ENCODE measurements around the gene FEM1A. TPM values are rescaled to one million over a fixed set of nuclear protein-coding genes. Genes with fewer than 3 reads are reported as not detected.

FEM1A gene
- total and polyA plus RNA-seq, 5 donors: 20.1 to 28.3 (median 27.6) TPM

Small RNA genes lying within 50 kb of the gene (microRNA-seq; reads per million reads assigned to microRNA genes)
- gene MIR7-3: 0 reads per million in 2 donors

Other genes with a start within 250 kb of the FEM1A start
- gene SEMA6B, start 232.1 kb upstream of the FEM1A start, total RNA-seq: 10 to 100 TPM in 1 of 4 donors, 1 to 10 TPM in 3; 4.2 to 10.4 (median 7.9) TPM
- 11.5 TPM for gene SEMA6B, start 232.1 kb upstream of the FEM1A start, polyA plus RNA-seq
- 1 to 10 TPM; 2.8 to 5.6 (median 4.6) TPM for gene TNFAIP8L1, start 152.2 kb upstream of the FEM1A start, total RNA-seq
- 6.0 TPM for gene TNFAIP8L1, start 152.2 kb upstream of the FEM1A start, polyA plus RNA-seq
- gene MYDGF, start 121.4 kb upstream of the FEM1A start, total RNA-seq: 10 to 100 TPM; 21.7 to 47.0 (median 31.5) TPM
- gene MYDGF, start 121.4 kb upstream of the FEM1A start, polyA plus RNA-seq: 48.2 TPM
- gene DPP9, start 67.9 kb upstream of the FEM1A start, total RNA-seq: 10 to 100 TPM; 35.1 to 43.9 (median 36.9) TPM
- gene DPP9, start 67.9 kb upstream of the FEM1A start, polyA plus RNA-seq: 27.0 TPM
- gene TICAM1, start 40.0 kb downstream of the FEM1A start, total RNA-seq: 1 to 10 TPM; 5.8 to 6.9 (median 6.7) TPM
- gene TICAM1, start 40.0 kb downstream of the FEM1A start, polyA plus RNA-seq: 5.3 TPM
- gene PLIN3, start 75.9 kb downstream of the FEM1A start, total RNA-seq: 10 to 100 TPM; 26.5 to 32.2 (median 28.5) TPM
- 16.9 TPM for gene PLIN3, start 75.9 kb downstream of the FEM1A start, polyA plus RNA-seq
- under 1 TPM in 1 of 4 donors, not detected in 3; 0.15 TPM for gene ARRDC5, start 111.2 kb downstream of the FEM1A start, total RNA-seq
- gene ARRDC5, start 111.2 kb downstream of the FEM1A start, polyA plus RNA-seq: 0.07 TPM
- 1 to 10 TPM in 1 of 4 donors, under 1 TPM in 3; 0.45 to 2.3 (median 0.94) TPM for gene UHRF1, start 117.8 kb downstream of the FEM1A start, total RNA-seq
- gene UHRF1, start 117.8 kb downstream of the FEM1A start, polyA plus RNA-seq: 0.18 TPM
- gene KDM4B, start 177.4 kb downstream of the FEM1A start, total RNA-seq: 10 to 100 TPM; 23.9 to 37.5 (median 30.8) TPM
- 18.8 TPM for gene KDM4B, start 177.4 kb downstream of the FEM1A start, polyA plus RNA-seq

Data from right cardiac atrium (tissue), 5 donors.